Parathyroid adenoma (tissue), 2 donors: ENCODE results near the gene ZER1.
A peak's percentile ranks its signal among the peaks of the same experiment; 100 is the strongest.
"Not testable (repeated sequence)": the region's sequence is repeated elsewhere in the genome, so short reads cannot be mapped to it uniquely, and the experiment has no call there.

Experiments
- H2AFZ ChIP-seq: fragments of 300-600 bp; sonication (generic); one replicate; pipeline ENCODE4 v1.7.0; 2017; ENCODE audit warnings: antibody characterized with exemption, mild to moderate bottlenecking
- H3K27ac ChIP-seq: fragments of 300-600 bp; sonication (generic); one replicate; pipeline ENCODE4 v1.7.0; 2017
- H3K27me3 ChIP-seq: fragments of 300-600 bp; sonication (generic); one replicate; pipeline ENCODE4 v1.7.0; 2017; ENCODE audit warnings: low read length; ENCODE audit not compliant: control insufficient read depth, insufficient read depth
- H3K36me3 ChIP-seq: fragments of 300-600 bp; sonication (generic); one replicate; pipeline ENCODE4 v1.7.0; 2017; ENCODE audit warnings: low read length; ENCODE audit not compliant: control insufficient read depth, insufficient read depth
- H3K4me1 ChIP-seq: fragments of 300-600 bp; sonication (generic); one replicate; pipeline ENCODE4 v1.7.0; 2017; ENCODE audit warnings: control low read depth
- H3K4me2 ChIP-seq: fragments of 300-600 bp; sonication (generic); one replicate; pipeline ENCODE4 v1.7.0; 2017; ENCODE audit warnings: low read length
- H3K4me3 ChIP-seq: fragments of 300-600 bp; sonication (generic); one replicate; pipeline ENCODE4 v1.7.0; 2017; ENCODE audit warnings: low read depth, low read length
- H3K79me2 ChIP-seq: fragments of 300-600 bp; sonication (generic); one replicate; pipeline ENCODE4 v1.7.0; 2017; ENCODE audit warnings: control low read depth
- H3K9ac ChIP-seq: fragments of 300-600 bp; sonication (generic); one replicate; pipeline ENCODE4 v1.7.0; 2017; ENCODE audit warnings: mild to moderate bottlenecking
- H3K9me3 ChIP-seq: fragments of 300-600 bp; sonication (generic); one replicate; pipeline ENCODE4 v1.7.0; 2017; ENCODE audit warnings: low read length; ENCODE audit not compliant: control insufficient read depth
- CTCF ChIP-seq: fragments of 300-600 bp; sonication (generic); IDR thresholded peaks from one replicate; pipeline ENCODE4 v1.7.0; 2017; ENCODE audit warnings: antibody characterized with exemption, mild to moderate bottlenecking
- donor health status: primary hyperparathyroidism.

The ZER1 gene

GRCh38 chr9:128798896-128799295 lies 27.2 kb upstream of the ZER1 start:
- H3K9me3 ChIP-seq = no peaks in the 10 kb centered on the region
- H3K9ac ChIP-seq = no peak overlapping the region
- H3K79me2 ChIP-seq = no peaks in the 10 kb centered on the region
- no peak overlapping the region for H3K4me3 ChIP-seq
- no peaks in the 10 kb centered on the region for H3K36me3 ChIP-seq
- no peak for TF ChIP-seq CTCF
- H2AFZ ChIP-seq = no peak overlapping the region
- peak overlapping the region; percentile 41 for H3K4me2 ChIP-seq
- H3K27ac ChIP-seq = peak overlapping the region; percentile 49
- peaks cover 4% of the 10 kb centered on the region for H3K4me1 ChIP-seq
- H3K27me3 ChIP-seq = no peaks in the 10 kb centered on the region

GRCh38 chr9:128794961-128795360 lies 23.2 kb upstream of the ZER1 start:
- not testable (repeated sequence) for H3K4me3 ChIP-seq, H3K9ac ChIP-seq, H3K4me1 ChIP-seq, H3K27me3 ChIP-seq, H2AFZ ChIP-seq, H3K9me3 ChIP-seq, H3K79me2 ChIP-seq, H3K36me3 ChIP-seq, H3K4me2 ChIP-seq, H3K27ac ChIP-seq

- TF ChIP-seq CTCF = no peak
- Histone ChIP-seq H2AFZ (no peak overlapping the region), H3K36me3 (no peaks in the 10 kb centered on the region), H3K27me3 (no peaks in the 10 kb centered on the region), H3K4me2 (no peak overlapping the region), H3K27ac (no peak overlapping the region), H3K9me3 (no peaks in the 10 kb centered on the region), H3K4me1 (no peaks in the 10 kb centered on the region), H3K9ac (no peak overlapping the region), H3K4me3 (no peak overlapping the region), H3K79me2 (no peaks in the 10 kb centered on the region)
Observed at GRCh38 chr9:128792978-128793686, 21.4 kb upstream of the ZER1 start.

GRCh38 chr9:128792134-128792533 lies 20.4 kb upstream of the ZER1 start:
- Histone ChIP-seq H2AFZ (no peak overlapping the region), H3K4me1 (no peaks in the 10 kb centered on the region), H3K4me3 (no peak overlapping the region), H3K27ac (no peak overlapping the region), H3K9me3 (no peaks in the 10 kb centered on the region), H3K79me2 (no peaks in the 10 kb centered on the region), H3K4me2 (no peak overlapping the region), H3K9ac (no peak overlapping the region), H3K27me3 (no peaks in the 10 kb centered on the region), H3K36me3 (no peaks in the 10 kb centered on the region)
- no peak for TF ChIP-seq CTCF

GRCh38 chr9:128790536-128790935 lies 18.8 kb upstream of the ZER1 start:
- Histone ChIP-seq H3K4me2 (no peak overlapping the region), H3K9ac (no peak overlapping the region), H2AFZ (no peak overlapping the region), H3K4me1 (no peaks in the 10 kb centered on the region), H3K4me3 (no peak overlapping the region), H3K36me3 (no peaks in the 10 kb centered on the region), H3K27ac (no peak overlapping the region), H3K27me3 (no peaks in the 10 kb centered on the region), H3K9me3 (no peaks in the 10 kb centered on the region), H3K79me2 (no peaks in the 10 kb centered on the region)
- no peak for TF ChIP-seq CTCF
